ENCODE data around the gene DTX4. TPM values are rescaled to one million over a fixed set of nuclear protein-coding genes. Genes with fewer than 3 reads are reported as not detected.
A peak's percentile ranks its signal among the peaks of the same experiment; 100 is the strongest.

The DTX4 gene
- total and polyA plus RNA-seq, 12 donors = 0.86 to 4.1 (median 2.1) TPM

DNA sequence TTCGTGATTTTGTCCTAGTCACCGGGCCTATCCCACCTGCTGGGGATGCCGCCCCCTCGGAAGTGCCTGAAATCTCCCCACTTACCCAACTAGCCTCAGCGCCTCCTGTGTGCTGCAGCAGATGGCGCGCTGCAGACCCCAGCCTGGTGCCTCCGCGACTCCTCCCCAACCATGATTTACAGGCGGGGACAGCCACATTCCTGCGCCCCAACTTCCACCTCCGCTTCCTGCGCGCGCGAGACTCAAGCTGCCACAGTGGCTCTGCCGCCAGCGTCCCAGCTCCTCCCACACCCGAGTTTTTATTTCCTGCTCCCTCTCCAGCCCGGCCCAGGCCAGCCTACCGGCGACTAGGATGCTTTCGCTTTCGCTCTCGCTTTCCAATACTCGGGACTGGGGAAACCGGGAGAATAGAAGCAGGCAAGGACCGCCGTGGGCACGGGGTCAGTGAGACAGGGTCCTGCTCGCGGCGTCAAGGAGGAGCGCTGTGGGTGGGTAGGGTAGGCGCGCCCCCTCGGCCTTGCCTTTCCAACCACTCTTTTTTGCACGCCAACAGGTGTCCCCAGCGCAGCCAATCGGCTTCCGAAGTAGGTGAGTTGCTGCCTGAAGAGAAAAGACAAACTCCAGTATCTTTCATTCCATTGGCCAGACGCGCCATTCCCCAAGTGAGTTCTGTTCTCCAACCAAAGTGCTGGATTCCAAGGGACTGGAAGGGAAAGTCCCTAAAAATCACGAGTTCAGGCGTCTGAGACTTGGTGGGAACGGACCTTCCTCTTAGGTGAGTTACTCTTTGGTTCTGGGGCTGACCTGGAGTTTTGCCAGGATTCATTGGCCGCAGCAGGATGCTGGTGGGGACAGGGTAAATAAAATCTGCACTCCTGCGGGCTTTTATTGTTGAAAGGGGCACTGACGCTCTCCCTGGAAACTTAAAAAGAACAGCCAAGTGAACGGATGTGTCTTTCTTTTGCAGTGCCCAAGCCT lies 29.1 kb upstream of the DTX4 start, which contains the start of gene FAM111A:
Gene FAM111A, plus strand, starts transcription at position 327 of the 978 bp plus-strand sequence. CDS start 6,017 bp downstream, outside the sequence.
- Histone ChIP-seq H3K9me3 (no peaks in the 10 kb centered on the region), H3K4me1 (peaks cover 0 to 48% (median 25%) of the 10 kb centered on the region in 9 donors), H3K27ac (peak within 1 kb of the TSS; percentile 44 to 94 (median 87)), H3K36me3 (peaks cover 0 to 18% (median 0%) of the 10 kb centered on the region in 9 donors), H3K4me3 (peak within 1 kb of the TSS; percentile 20 to 86 (median 70)), H3K27me3 (no peaks in the 10 kb centered on the region)
- TF ChIP-seq, protein P1, sequence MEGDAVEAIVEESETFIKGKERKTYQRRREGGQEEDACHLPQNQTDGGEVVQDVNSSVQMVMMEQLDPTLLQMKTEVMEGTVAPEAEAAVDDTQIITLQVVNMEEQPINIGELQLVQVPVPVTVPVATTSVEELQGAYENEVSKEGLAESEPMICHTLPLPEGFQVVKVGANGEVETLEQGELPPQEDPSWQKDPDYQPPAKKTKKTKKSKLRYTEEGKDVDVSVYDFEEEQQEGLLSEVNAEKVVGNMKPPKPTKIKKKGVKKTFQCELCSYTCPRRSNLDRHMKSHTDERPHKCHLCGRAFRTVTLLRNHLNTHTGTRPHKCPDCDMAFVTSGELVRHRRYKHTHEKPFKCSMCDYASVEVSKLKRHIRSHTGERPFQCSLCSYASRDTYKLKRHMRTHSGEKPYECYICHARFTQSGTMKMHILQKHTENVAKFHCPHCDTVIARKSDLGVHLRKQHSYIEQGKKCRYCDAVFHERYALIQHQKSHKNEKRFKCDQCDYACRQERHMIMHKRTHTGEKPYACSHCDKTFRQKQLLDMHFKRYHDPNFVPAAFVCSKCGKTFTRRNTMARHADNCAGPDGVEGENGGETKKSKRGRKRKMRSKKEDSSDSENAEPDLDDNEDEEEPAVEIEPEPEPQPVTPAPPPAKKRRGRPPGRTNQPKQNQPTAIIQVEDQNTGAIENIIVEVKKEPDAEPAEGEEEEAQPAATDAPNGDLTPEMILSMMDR (IDR thresholded peaks at IDR 0.05) = peak in 6 of 9 donors; percentile 5 to 52 (median 26)
- DNase-seq (peak; percentile 86 to 90), ATAC-seq (peak; percentile 93 to 97 (median 96))
- intact Hi-C loops (cut with DNase I) = loop anchor here in 6 of 10 donors (2.0 to 10.0 kb wide), 5 partner anchors 36 to 568 kb away; partner anchors contain the start of genes FAM111B (in 3 of the 6), LPXN (in 1 of the 6) and ZFP91 (in 1 of the 6)
- WGBS, 2 donors = 1% methylated on average over 50 of the region's 50 CpGs

DNA sequence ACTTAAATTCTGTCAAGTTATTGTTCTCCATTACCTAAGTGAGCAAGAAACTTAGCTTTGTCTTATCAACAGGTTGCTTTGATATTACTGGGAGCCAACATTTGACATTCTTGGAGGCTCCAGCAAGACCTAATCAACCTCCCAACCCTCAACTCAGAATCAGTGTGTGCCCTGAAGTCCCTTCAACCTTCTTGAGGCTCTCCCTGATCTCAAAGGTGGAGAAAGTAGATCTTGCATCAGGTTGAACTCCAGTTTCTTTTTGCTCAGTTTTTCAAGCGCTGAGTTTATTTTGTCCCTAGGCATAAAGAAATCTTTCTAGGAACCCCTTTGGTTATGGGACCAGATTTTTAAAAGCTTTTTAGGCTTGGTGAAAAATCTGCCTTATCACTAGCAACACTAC lies 27.8 kb upstream of the DTX4 start:
- DNase-seq (no peak), ATAC-seq (no peak)
- intact Hi-C loops (cut with DNase I) = loop anchor here in 5 of 10 donors (5.0 to 10.0 kb wide), 4 partner anchors 37 to 569 kb away; partner anchors contain the start of genes FAM111B (in 2 of the 5), LPXN (in 1 of the 5) and ZFP91 (in 1 of the 5)
- H3K4me3 ChIP-seq = peak overlapping the region; percentile 16 to 86 (median 68)
- TF ChIP-seq, protein P1 (IDR thresholded peaks at IDR 0.05) = no peak
- H3K27ac ChIP-seq = peak overlapping the region in 9 of 10 donors; percentile 15 to 94 (median 84)
- WGBS, 2 donors = 83 to 90% methylated on average over 1 of the region's 1 CpG
- H3K36me3 ChIP-seq = peaks cover 0 to 27% (median 0%) of the 10 kb centered on the region in 9 donors
- H3K27me3 ChIP-seq = no peaks in the 10 kb centered on the region
- H3K9me3 ChIP-seq = no peaks in the 10 kb centered on the region
- peaks cover 0 to 48% (median 25%) of the 10 kb centered on the region in 9 donors for H3K4me1 ChIP-seq

DNA sequence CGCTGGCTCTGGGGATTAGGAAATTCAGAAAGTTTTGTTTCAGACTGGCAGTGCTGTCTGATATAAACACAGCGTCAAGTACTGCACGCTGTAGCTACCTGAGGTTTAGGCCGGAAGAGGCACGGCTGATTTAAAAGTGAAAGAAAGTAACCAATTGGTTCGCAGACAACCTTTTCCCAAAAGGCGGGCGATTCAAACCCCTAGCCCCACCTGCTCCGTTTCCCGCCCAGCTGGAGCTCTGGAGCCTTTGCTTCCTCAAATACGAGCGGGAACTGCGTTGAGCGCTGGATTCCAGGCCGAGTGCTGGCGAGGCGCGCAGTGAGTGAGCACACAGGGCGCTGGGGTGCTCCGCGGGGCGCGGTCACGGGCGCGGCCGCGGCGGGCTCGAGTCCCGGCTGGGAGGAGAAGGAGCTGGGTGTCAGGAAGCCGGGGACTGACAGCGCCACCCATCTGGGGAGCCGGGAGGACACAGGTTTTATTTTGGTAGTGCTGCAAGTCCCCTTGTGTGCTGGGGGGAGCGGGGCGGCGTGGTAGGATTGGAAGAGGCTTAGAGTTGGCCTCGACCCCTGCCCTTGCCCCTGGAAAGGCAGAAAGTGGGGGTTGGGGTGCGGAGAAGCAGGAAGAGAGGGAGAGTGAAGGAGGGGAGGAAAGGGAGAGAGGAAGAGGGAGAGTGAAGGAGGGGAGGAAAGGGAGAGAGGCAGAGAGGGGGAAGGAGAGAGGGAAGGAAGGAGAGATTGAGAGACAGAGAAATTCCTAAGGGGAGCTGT lies 27.2 kb upstream of the DTX4 start:
- H3K4me1 ChIP-seq = peaks cover 0 to 48% (median 25%) of the 10 kb centered on the region in 9 donors
- 2 to 3% methylated on average over 39 of the region's 39 CpGs for WGBS, 2 donors

More for the DNA sequence above, 27.2 kb upstream of the DTX4 start:
- Histone ChIP-seq H3K27me3 (no peaks in the 10 kb centered on the region), H3K27ac (peak overlapping the region; percentile 6 to 94 (median 72)), H3K4me3 (peak overlapping the region; percentile 16 to 86 (median 68)), H3K36me3 (peaks cover 0 to 28% (median 0%) of the 10 kb centered on the region in 9 donors), H3K9me3 (no peaks in the 10 kb centered on the region)
- ATAC-seq (peak; percentile 45 to 77 (median 67)), DNase-seq (peak; percentile 70 to 83)
- intact Hi-C loops (cut with DNase I) = loop anchor here in 5 of 10 donors (5.0 to 10.0 kb wide), 4 partner anchors 37 to 570 kb away; partner anchors contain the start of genes FAM111B (in 2 of the 5), LPXN (in 1 of the 5) and ZFP91 (in 1 of the 5)
- TF ChIP-seq, protein P1 (IDR thresholded peaks at IDR 0.05) = peak in 2 of 9 donors; percentile 9 to 11
